ENCODE data around the gene ZBTB47.

The ZBTB47 gene

DNA sequence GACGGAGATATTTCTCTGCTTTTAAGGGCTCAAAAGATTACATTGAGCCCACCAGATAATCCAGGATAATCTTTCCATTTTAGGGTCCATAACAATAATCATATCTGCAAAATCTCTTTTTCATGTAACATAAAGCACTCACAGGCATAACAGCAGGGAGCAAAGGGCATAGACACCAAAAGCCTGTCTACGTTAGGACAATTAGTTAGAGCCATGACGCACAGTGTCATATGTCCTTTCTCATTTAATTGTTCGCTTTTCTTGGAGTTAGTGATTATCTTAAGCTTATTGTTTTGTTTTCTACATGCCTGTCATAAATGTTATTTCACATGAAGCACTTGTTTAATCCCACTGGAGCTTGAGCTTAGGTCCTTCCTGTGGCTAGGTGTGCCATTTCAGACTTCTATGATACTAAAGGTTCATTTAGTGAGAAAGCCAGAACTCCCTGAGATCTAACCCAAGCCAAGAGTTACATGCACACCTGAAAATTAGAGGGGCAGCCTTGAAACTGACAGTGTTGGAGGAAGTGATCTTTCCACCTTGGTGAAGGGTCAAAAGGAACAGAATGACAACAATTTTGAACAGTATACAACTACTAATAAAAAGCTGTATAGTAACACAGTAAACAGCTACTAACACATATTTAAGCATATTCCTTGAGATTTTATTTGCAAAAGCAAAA lies 60.8 kb downstream of the ZBTB47 start:
- H3K36me3 Mint-ChIP-seq = no peaks in the 10 kb centered on the region
- H3K9me3 Mint-ChIP-seq = no peaks in the 10 kb centered on the region
- no peak overlapping the region for H3K4me3 Mint-ChIP-seq
- ATAC-seq = no peak
- H3K4me1 Mint-ChIP-seq = peaks cover 16% of the 10 kb centered on the region
- H3K27ac Mint-ChIP-seq = no peak overlapping the region
- peaks cover 16% of the 10 kb centered on the region for H3K27me3 Mint-ChIP-seq

Measured in stimulated activated memory B cell treated with anti-CD40 and anti-IgM and Interleukin-4, amounts not matched to agents 10 μg/mL and 1 μg/mL and 100 μg/mL, for 72 hours (primary cell).